RWPE2 (cell line): Measurements from ENCODE around the gene PPP1R26.

Source experiments
- ATAC-seq: fragments of 200-7000 bp; cut with Tn5 transposase; 3 replicates; pipeline ENCODE4 v1.9.1; 2021; ENCODE audit warnings: low read depth
- DNase-seq: peaks from one replicate; pipeline ENCODE4 v3.0.0-alpha.2; 2020; ENCODE audit warnings: low spot score
- H3K27ac ChIP-seq: fragments of 450-650 bp; 2 replicates; pipeline ENCODE4 v1.5.1; 2017; ENCODE audit warnings: mild to moderate bottlenecking; ENCODE audit not compliant: poor library complexity, severe bottlenecking
- H3K27me3 ChIP-seq: fragments of 250-450 bp; sonication (Bioruptor Pico); 2 replicates; pipeline ENCODE4 v1.5.1; 2021; ENCODE audit warnings: mild to moderate bottlenecking, moderate library complexity; ENCODE audit not compliant: insufficient read depth, poor library complexity, severe bottlenecking
- H3K36me3 ChIP-seq: fragments of 250-450 bp; sonication (Bioruptor Pico); 2 replicates; pipeline ENCODE4 v1.5.1; 2020; ENCODE audit warnings: low read depth, mild to moderate bottlenecking, moderate library complexity
- H3K4me1 ChIP-seq: fragments of 250-450 bp; sonication (Bioruptor Pico); 2 replicates; pipeline ENCODE4 v1.5.1; 2021; ENCODE audit warnings: mild to moderate bottlenecking, moderate library complexity; ENCODE audit not compliant: insufficient read depth, poor library complexity, severe bottlenecking
- H3K4me3 ChIP-seq: fragments of 250-450 bp; sonication (Bioruptor Pico); 2 replicates; pipeline ENCODE4 v1.5.1; 2021; ENCODE audit warnings: mild to moderate bottlenecking, moderate library complexity; ENCODE audit not compliant: severe bottlenecking
- H3K9me3 ChIP-seq: fragments of 250-450 bp; sonication (Bioruptor Pico); 2 replicates; pipeline ENCODE4 v1.5.1; 2021; ENCODE audit warnings: mild to moderate bottlenecking, moderate library complexity; ENCODE audit not compliant: severe bottlenecking
- CTCF ChIP-seq: fragments of 450-650 bp; IDR thresholded peaks from one replicate; pipeline ENCODE4 v1.5.1; 2017; ENCODE audit warnings: mild to moderate bottlenecking, moderate library complexity; ENCODE audit not compliant: poor library complexity, severe bottlenecking

The PPP1R26 gene

GRCh38 chr9:135522931-135523330 is 43.3 kb downstream of the PPP1R26 start:
- ATAC-seq (no peak), DNase-seq (peak; percentile 42)
- no peak for TF ChIP-seq CTCF

GRCh38 chr9:135523521-135524129 is 44.0 kb downstream of the PPP1R26 start:
- TF ChIP-seq CTCF, result no peak
- Histone ChIP-seq H3K27ac (no peak overlapping the region), H3K9me3 (no peaks in the 10 kb centered on the region), H3K4me3 (no peak overlapping the region), H3K27me3 (no peaks in the 10 kb centered on the region), H3K36me3 (no peaks in the 10 kb centered on the region), H3K4me1 (no peaks in the 10 kb centered on the region)
- ATAC-seq (no peak), DNase-seq (peak; percentile 34)

More at GRCh38 chr9:135522931-135523330, 43.3 kb downstream of the PPP1R26 start:
- H3K4me1 ChIP-seq, result no peaks in the 10 kb centered on the region
- no peaks in the 10 kb centered on the region for H3K36me3 ChIP-seq
- no peak overlapping the region for H3K4me3 ChIP-seq
- no peaks in the 10 kb centered on the region for H3K9me3 ChIP-seq
- no peak overlapping the region for H3K27ac ChIP-seq
- no peaks in the 10 kb centered on the region for H3K27me3 ChIP-seq

GRCh38 chr9:135524130-135524861 is 44.7 kb downstream of the PPP1R26 start:
- Histone ChIP-seq H3K9me3 (no peaks in the 10 kb centered on the region), H3K36me3 (no peaks in the 10 kb centered on the region), H3K27ac (no peak overlapping the region), H3K4me3 (no peak overlapping the region), H3K4me1 (no peaks in the 10 kb centered on the region), H3K27me3 (no peaks in the 10 kb centered on the region)
- ATAC-seq (no peak), DNase-seq (peak; percentile 25)
- TF ChIP-seq CTCF, result no peak

- no peak for ATAC-seq
- Histone ChIP-seq H3K9me3 (no peaks in the 10 kb centered on the region), H3K4me3 (no peak overlapping the region)
Measured at GRCh38 chr9:135525241-135526088, 45.9 kb downstream of the PPP1R26 start.

More at GRCh38 chr9:135525241-135526088, 45.9 kb downstream of the PPP1R26 start:
- Histone ChIP-seq H3K4me1 (no peaks in the 10 kb centered on the region), H3K27ac (no peak overlapping the region), H3K36me3 (no peaks in the 10 kb centered on the region), H3K27me3 (no peaks in the 10 kb centered on the region)
- TF ChIP-seq CTCF, result no peak
- peak; percentile 51 for DNase-seq
